MM.1S (cell line): ENCODE measurements around the gene PTTG1IP2.

Source experiments
- DNase-seq: peaks from one replicate; pipeline ENCODE4 v3.0.0-alpha.2; 2015
- H2AFZ ChIP-seq: fragments of 300-600 bp; sonication (generic); 2 replicates; pipeline ENCODE4 v1.6.0; 2016; ENCODE audit warnings: antibody characterized with exemption, low read length
- H3F3A ChIP-seq: fragments of 300-600 bp; sonication (generic); 2 replicates; pipeline ENCODE4 v1.6.1; 2016; ENCODE audit warnings: mild to moderate bottlenecking, antibody characterized with exemption, low read length, moderate library complexity, mixed read lengths; ENCODE audit not compliant: insufficient read depth
- H3K27ac ChIP-seq: fragments of 300-600 bp; sonication (generic); 2 replicates; pipeline ENCODE4 v1.5.1; 2016; ENCODE audit warnings: mild to moderate bottlenecking, low read length
- H3K27me3 ChIP-seq: fragments of 300-600 bp; sonication (generic); replicated peaks from 2 replicates; pipeline ENCODE4 v1.6.0; 2016; ENCODE audit warnings: low read length; ENCODE audit not compliant: insufficient read depth
- H3K36me3 ChIP-seq: fragments of 300-600 bp; sonication (generic); replicated peaks from 2 replicates; pipeline ENCODE4 v1.6.1; 2016; ENCODE audit warnings: mild to moderate bottlenecking, low read length, mixed read lengths; ENCODE audit not compliant: insufficient read depth
- H3K4me1 ChIP-seq: fragments of 300-600 bp; sonication (generic); 2 replicates; pipeline ENCODE4 v1.6.1; 2016; ENCODE audit warnings: low read length, mixed read lengths
- H3K4me2 ChIP-seq: fragments of 300-600 bp; sonication (generic); 2 replicates; pipeline ENCODE4 v1.6.0; 2016; ENCODE audit warnings: low read depth, low read length
- H3K4me3 ChIP-seq: fragments of 300-600 bp; sonication (generic); 2 replicates; pipeline ENCODE4 v1.5.1; 2016; ENCODE audit warnings: low read length, mixed read lengths
- H3K79me2 ChIP-seq: fragments of 300-600 bp; sonication (generic); 2 replicates; pipeline ENCODE4 v1.6.1; 2016; ENCODE audit warnings: mixed run types, low read length, mixed read lengths
- H3K9ac ChIP-seq: fragments of 300-600 bp; sonication (generic); 2 replicates; pipeline ENCODE4 v1.6.1; 2016; ENCODE audit warnings: low read length, mixed read lengths
- H3K9me2 ChIP-seq: fragments of 300-600 bp; sonication (generic); replicated peaks from 2 replicates; pipeline ENCODE4 v1.6.1; 2016; ENCODE audit warnings: mild to moderate bottlenecking, low read length, mixed read lengths; ENCODE audit not compliant: insufficient read depth
- H3K9me3 ChIP-seq: fragments of 300-600 bp; sonication (generic); replicated peaks from 2 replicates; pipeline ENCODE4 v1.6.1; 2016; ENCODE audit warnings: mild to moderate bottlenecking, low read length, mixed read lengths; ENCODE audit not compliant: insufficient read depth
- H4K20me1 ChIP-seq: fragments of 300-600 bp; sonication (generic); 2 replicates; pipeline ENCODE4 v1.6.1; 2016; ENCODE audit warnings: mild to moderate bottlenecking, low read length, moderate library complexity, mixed read lengths; ENCODE audit not compliant: insufficient read depth
- EZH2 ChIP-seq: fragments of 300-600 bp; sonication (generic); optimal IDR thresholded peaks from 2 replicates; pipeline ENCODE3; 2017; ENCODE audit warnings: low read depth, mild to moderate bottlenecking, antibody characterized with exemption, low read length, mixed read lengths
- EZH2phosphoT487 ChIP-seq: fragments of 300-600 bp; sonication (generic); IDR thresholded peaks from 2 replicates; pipeline ENCODE4 v1.6.1; 2018; ENCODE audit warnings: antibody characterized with exemption, low read length
- TF ChIP-seq, protein P1 (sequence below): fragments of 300-600 bp; sonication (generic); IDR thresholded peaks from 2 replicates; pipeline ENCODE4 v1.5.1; 2016; ENCODE audit warnings: antibody characterized with exemption, low read length, mixed read lengths

PTTG1IP2 gene

DNA sequence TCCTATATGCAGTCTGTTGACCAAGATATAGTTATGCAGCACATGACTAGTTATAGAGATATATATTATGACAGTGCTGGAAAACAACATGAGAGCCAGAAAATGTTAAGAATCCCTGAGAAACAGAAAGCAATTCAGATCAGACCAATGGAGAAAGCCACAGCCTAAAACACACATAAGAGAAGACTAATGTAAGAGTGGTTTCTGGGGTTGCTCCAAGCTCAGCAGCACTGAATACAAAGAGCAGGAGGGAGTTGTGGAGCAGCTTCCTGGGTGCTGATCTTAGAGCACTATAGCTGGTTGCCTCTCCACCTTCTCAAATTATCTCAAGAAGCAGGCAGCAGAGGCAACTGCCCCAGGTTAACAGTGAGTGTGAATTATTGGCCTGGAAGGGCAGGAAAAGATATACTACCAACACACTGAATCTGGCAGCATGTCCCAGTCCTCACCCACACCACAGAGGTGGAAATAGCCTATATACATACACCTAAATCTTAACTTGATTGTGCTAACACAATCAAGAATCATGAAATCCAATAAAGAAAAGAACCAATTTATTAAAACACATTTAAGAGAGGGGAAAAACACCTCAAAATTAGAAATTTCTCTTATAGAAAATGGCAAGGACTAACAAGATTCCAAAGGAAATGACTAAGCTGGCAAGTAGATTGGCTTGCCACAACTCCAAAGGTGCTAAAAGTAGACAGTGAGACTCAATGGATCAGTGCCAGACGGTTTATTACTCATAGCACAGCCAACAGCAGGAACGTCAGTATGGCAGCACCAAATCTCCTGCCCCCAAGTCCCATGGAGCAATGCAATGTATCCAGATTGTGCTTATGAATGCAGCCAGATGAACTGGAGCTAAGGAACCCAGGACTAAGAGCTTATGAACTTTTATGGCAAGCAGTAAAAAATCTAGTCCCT, 5.1 kb downstream of the PTTG1IP2 start:
- no peak overlapping the region for H3K4me2 ChIP-seq
- no peak overlapping the region for H3K9ac ChIP-seq
- no peak overlapping the region for H3K4me3 ChIP-seq
- H3K79me2 ChIP-seq = no peaks in the 10 kb centered on the region
- H3K27ac ChIP-seq = no peak overlapping the region
- no peaks in the 10 kb centered on the region for H3K4me1 ChIP-seq
- no peaks in the 10 kb centered on the region for H4K20me1 ChIP-seq
- no peaks in the 10 kb centered on the region for H3K36me3 ChIP-seq
- H3F3A ChIP-seq = no peaks in the 10 kb centered on the region
- no peaks in the 10 kb centered on the region for H3K9me3 ChIP-seq
- TF ChIP-seq EZH2 (no peak), EZH2phosphoT487 (no peak)
- TF ChIP-seq, protein P1, sequence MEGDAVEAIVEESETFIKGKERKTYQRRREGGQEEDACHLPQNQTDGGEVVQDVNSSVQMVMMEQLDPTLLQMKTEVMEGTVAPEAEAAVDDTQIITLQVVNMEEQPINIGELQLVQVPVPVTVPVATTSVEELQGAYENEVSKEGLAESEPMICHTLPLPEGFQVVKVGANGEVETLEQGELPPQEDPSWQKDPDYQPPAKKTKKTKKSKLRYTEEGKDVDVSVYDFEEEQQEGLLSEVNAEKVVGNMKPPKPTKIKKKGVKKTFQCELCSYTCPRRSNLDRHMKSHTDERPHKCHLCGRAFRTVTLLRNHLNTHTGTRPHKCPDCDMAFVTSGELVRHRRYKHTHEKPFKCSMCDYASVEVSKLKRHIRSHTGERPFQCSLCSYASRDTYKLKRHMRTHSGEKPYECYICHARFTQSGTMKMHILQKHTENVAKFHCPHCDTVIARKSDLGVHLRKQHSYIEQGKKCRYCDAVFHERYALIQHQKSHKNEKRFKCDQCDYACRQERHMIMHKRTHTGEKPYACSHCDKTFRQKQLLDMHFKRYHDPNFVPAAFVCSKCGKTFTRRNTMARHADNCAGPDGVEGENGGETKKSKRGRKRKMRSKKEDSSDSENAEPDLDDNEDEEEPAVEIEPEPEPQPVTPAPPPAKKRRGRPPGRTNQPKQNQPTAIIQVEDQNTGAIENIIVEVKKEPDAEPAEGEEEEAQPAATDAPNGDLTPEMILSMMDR = no peak
- no peaks in the 10 kb centered on the region for H3K9me2 ChIP-seq
- H2AFZ ChIP-seq = no peak overlapping the region
- H3K27me3 ChIP-seq = no peaks in the 10 kb centered on the region
- DNase-seq = no peak

DNA sequence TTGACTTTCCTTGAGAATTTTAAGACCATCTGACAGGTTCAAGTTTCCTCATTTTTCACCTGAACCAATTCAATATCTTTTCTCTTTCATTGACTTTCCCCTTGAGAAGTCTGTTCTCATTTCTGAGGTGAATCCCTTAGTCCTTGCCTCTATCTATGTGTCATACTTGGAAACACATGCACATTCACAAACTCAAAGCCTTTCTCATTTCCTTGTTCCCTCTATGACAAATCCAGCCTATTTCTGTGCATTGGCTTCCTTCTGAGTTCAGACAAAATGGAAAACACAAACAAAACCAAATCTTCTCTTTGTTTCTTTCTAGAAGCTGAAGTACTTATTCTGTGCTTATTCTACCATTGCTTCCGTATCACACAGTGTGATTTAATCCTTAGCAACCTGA, 13.8 kb downstream of the PTTG1IP2 start:
- no peak for DNase-seq
- H3K9me3 ChIP-seq = no peaks in the 10 kb centered on the region
- no peaks in the 10 kb centered on the region for H3K27me3 ChIP-seq

DNA sequence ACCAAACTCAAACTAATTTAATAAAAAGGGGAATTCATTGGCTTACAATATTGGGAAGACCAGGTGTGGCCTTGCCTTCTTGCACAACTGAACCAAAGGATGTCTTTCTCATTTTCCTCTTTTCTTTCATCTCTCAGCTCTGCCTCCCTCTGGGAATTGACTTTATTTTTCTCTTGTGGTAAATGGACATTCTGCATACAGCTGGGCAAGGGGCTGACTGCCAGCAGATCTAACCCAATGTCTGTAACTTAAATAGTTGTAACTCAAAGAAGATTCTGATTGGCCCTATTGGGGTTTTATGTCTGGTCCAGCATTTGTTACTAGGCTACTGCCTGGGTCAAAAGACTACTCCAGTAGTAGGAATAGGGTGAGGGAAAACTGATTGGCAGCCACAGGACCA, 15.3 kb downstream of the PTTG1IP2 start:
- Histone ChIP-seq H3K9ac (no peak overlapping the region), H2AFZ (no peak overlapping the region), H3K27me3 (no peaks in the 10 kb centered on the region), H3K4me2 (no peak overlapping the region), H3K79me2 (no peaks in the 10 kb centered on the region), H3K27ac (no peak overlapping the region), H3K4me3 (no peak overlapping the region), H3F3A (no peaks in the 10 kb centered on the region), H4K20me1 (no peaks in the 10 kb centered on the region), H3K9me2 (no peaks in the 10 kb centered on the region), H3K4me1 (no peaks in the 10 kb centered on the region), H3K36me3 (no peaks in the 10 kb centered on the region), H3K9me3 (no peaks in the 10 kb centered on the region)
- TF ChIP-seq, protein P1 = no peak
- TF ChIP-seq EZH2phosphoT487 (no peak), EZH2 (no peak)
- no peak for DNase-seq

More for the DNA sequence above, 13.8 kb downstream of the PTTG1IP2 start:
- Histone ChIP-seq H3K4me2 (no peak overlapping the region), H2AFZ (no peak overlapping the region), H3K79me2 (no peaks in the 10 kb centered on the region), H3K27ac (no peak overlapping the region), H3F3A (no peaks in the 10 kb centered on the region), H3K4me3 (no peak overlapping the region), H4K20me1 (no peaks in the 10 kb centered on the region), H3K9me2 (no peaks in the 10 kb centered on the region), H3K36me3 (no peaks in the 10 kb centered on the region), H3K4me1 (no peaks in the 10 kb centered on the region), H3K9ac (no peak overlapping the region)
- TF ChIP-seq EZH2phosphoT487 = no peak
- TF ChIP-seq, protein P1 = no peak
- TF ChIP-seq EZH2 = no peak
